Peyer's patch (tissue), 4 donors: Measurements from ENCODE around the gene HSDL2. TPM values are rescaled to one million over a fixed set of nuclear protein-coding genes. Genes with fewer than 3 reads are reported as not detected.
A peak's percentile ranks its signal among the peaks of the same experiment; 100 is the strongest.

Source experiments
- DNase-seq, 3 donors: peaks; one replicate each; pipeline ENCODE4 v3.0.0-alpha.2; 2017 to 2019
- H3K27ac ChIP-seq, 4 donors: fragments of 200-600 bp; sonication (generic); one replicate each; pipeline ENCODE4 v1.5.1; 2016 to 2019
- H3K27me3 ChIP-seq, 2 donors: fragments of 200-600 bp; sonication (generic); one replicate each; pipeline ENCODE4 v1.5.1; 2019
- H3K36me3 ChIP-seq, 3 donors: fragments of 200-600 bp; sonication (generic); one replicate each; pipeline ENCODE4 v1.5.1; 2016 to 2019
- H3K4me1 ChIP-seq, 4 donors: fragments of 200-600 bp; sonication (generic); one replicate each; pipeline ENCODE4 v1.5.1; 2016 to 2019
- H3K4me3 ChIP-seq, 4 donors: fragments of 200-600 bp; sonication (generic); 1 replicate in 3 of 4; 2 replicates in 1 of 4; pipeline ENCODE4 v1.5.1; 2016 to 2019; ENCODE audit warnings: mild to moderate bottlenecking in 1 of 4
- H3K9me3 ChIP-seq, 4 donors: fragments of 200-600 bp; sonication (generic); one replicate each; pipeline ENCODE4 v1.5.1; 2016 to 2019; ENCODE audit warnings: mild to moderate bottlenecking in 1 of 4
- POLR2A ChIP-seq, 2 donors: fragments of 450-650 bp; IDR thresholded peaks; one replicate each; pipeline ENCODE4 v1.5.1; 2017; ENCODE audit warnings: antibody characterized with exemption in 2 of 2, mild to moderate bottlenecking in 2 of 2, moderate library complexity in 2 of 2
- total RNA-seq, 4 donors: library from RNA; depleted of rRNA; stranded (reverse); fragments of >200 nt; gene quantifications; one replicate each; pipeline ENCODE4 v1.1.0, GENCODE V29; 2016
- TF ChIP-seq, protein P1 (sequence below), 6 experiments: fragments of 450-650 bp in 4 of 6; fragments of 200-600 bp in 2 of 6; sonication (generic) in 1 of 6; IDR thresholded peaks; one replicate each; pipeline ENCODE4 v1.5.1; 2017 to 2019; ENCODE audit warnings: antibody characterized with exemption in 6 of 6, mild to moderate bottlenecking in 3 of 6, moderate library complexity in 1 of 6

The HSDL2 gene
- total RNA-seq, 4 donors from 2014 or later: 23.6 to 60.7 (median 39.9) TPM

DNA sequence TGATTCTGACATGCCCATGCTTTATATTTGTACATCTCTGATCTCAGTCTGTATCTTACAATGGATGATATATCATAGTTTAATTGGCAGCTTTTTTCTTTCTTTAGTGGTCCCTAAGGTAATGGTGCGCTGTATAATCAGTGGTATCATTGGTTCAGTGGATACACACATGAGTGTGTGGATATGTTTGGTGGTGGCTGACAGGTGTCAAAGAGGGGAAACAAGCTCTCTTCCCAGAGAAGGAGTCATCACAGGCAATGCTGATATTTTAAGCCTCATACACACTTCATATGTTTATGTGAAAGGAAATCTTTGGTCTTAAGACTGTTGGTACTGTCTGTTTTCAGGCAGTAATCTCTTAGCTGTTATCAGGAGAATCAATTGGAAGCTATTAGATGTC, 54.6 kb downstream of the HSDL2 start:
- TF ChIP-seq POLR2A (IDR thresholded peaks at IDR 0.05): no peak
- TF ChIP-seq, protein P1, sequence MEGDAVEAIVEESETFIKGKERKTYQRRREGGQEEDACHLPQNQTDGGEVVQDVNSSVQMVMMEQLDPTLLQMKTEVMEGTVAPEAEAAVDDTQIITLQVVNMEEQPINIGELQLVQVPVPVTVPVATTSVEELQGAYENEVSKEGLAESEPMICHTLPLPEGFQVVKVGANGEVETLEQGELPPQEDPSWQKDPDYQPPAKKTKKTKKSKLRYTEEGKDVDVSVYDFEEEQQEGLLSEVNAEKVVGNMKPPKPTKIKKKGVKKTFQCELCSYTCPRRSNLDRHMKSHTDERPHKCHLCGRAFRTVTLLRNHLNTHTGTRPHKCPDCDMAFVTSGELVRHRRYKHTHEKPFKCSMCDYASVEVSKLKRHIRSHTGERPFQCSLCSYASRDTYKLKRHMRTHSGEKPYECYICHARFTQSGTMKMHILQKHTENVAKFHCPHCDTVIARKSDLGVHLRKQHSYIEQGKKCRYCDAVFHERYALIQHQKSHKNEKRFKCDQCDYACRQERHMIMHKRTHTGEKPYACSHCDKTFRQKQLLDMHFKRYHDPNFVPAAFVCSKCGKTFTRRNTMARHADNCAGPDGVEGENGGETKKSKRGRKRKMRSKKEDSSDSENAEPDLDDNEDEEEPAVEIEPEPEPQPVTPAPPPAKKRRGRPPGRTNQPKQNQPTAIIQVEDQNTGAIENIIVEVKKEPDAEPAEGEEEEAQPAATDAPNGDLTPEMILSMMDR (IDR thresholded peaks at IDR 0.05): no peak
- H3K27ac ChIP-seq: no peak overlapping the region
- no peaks in the 10 kb centered on the region for H3K9me3 ChIP-seq
- H3K36me3 ChIP-seq: peaks cover 0 to 4% (median 0%) of the 10 kb centered on the region in 3 donors
- no peak for DNase-seq
- H3K4me1 ChIP-seq: no peaks in the 10 kb centered on the region
- no peaks in the 10 kb centered on the region for H3K27me3 ChIP-seq
- H3K4me3 ChIP-seq: no peak overlapping the region

DNA sequence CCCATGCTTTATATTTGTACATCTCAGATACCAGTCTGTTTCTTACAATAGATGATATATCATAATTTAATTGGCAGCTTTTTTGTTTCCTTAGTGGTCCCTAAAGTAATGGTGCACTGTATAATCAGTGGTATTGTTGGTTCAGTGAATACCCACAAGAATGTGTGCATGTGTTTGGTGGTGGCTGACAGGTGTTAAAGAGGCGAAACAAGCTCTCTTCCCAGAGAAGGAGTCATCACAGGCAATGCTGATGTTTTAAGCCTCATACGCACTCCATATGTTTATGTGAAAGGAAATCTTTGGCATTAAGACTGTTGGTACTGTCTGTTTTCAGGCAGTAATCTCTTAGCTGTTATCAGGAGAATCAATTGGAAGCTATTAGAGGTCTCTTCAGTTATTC, 57.5 kb downstream of the HSDL2 start:
- Histone ChIP-seq H3K9me3 (no peaks in the 10 kb centered on the region), H3K27ac (no peak overlapping the region), H3K36me3 (peaks cover 0 to 3% (median 0%) of the 10 kb centered on the region in 3 donors), H3K4me1 (no peaks in the 10 kb centered on the region), H3K4me3 (no peak overlapping the region), H3K27me3 (no peaks in the 10 kb centered on the region)
- no peak for DNase-seq
- TF ChIP-seq POLR2A (IDR thresholded peaks at IDR 0.05): no peak

DNA sequence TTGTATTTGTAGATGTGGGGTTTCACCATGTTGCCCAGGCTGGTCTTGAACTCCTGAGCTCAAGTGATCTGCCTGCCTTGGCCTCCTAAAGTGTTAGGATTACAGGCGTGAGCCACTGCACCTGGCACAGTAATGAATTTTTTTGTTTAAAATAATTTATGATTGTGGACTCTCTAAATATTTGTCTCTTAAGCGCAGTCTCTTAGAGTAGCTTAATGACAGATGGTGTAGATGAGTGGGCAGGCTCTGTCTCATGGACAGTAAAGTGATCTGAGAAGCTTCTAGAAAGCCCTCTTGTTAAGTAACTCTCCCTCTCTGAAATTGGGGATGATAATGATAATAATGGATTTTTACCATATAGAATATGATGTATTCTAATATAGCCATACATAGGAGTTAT, 59.3 kb downstream of the HSDL2 start:
- Histone ChIP-seq H3K9me3 (no peaks in the 10 kb centered on the region), H3K36me3 (no peaks in the 10 kb centered on the region), H3K27me3 (no peaks in the 10 kb centered on the region), H3K4me1 (no peaks in the 10 kb centered on the region), H3K4me3 (no peak overlapping the region), H3K27ac (no peak overlapping the region)
- DNase-seq: no peak
- TF ChIP-seq, protein P1 (IDR thresholded peaks at IDR 0.05): no peak
- no peak for TF ChIP-seq POLR2A (IDR thresholded peaks at IDR 0.05)

DNA sequence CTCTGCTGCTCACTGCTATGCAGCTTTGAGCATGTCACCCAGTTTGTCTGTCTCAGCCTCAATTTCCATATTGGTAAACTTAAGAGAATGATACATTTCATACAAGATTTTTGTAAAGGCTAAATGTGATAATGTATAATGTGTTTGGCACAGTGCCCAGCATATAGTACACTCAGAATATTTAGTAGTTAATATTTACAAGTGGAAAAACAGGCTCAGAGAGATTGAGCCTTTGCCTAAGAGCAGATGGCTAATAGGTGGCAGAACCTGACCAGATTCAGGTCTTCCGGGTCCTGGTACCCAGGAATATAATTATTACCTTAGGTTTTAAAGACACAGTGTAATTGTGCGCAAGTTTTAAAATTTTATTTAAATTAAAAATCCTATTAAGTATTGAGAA, 59.9 kb downstream of the HSDL2 start:
- DNase-seq: no peak
- TF ChIP-seq, protein P1 (IDR thresholded peaks at IDR 0.05): no peak
- TF ChIP-seq POLR2A (IDR thresholded peaks at IDR 0.05): no peak

DNA sequence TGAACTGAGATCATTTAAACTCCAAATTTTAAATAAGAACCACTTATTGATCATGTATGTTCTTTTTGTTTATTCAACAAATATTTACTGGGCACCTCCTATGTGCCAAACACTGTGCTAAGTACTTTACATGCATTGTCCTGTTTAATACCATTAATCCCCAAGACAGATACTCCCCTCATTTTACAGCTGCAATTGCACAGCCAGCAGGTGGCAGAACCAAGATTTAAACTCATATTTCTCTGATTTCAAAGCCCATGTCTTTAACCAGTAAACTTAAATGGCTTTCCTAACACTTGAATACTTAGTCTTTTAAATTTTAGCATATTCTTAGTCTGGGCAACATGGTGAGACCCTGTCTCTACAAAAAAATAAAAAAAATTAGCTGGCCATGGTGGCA, 63.3 kb downstream of the HSDL2 start:
- DNase-seq: peak in 1 of 3 donors; percentile 52
- Histone ChIP-seq H3K4me3 (no peak overlapping the region), H3K27ac (no peak overlapping the region), H3K27me3 (no peaks in the 10 kb centered on the region), H3K9me3 (no peaks in the 10 kb centered on the region), H3K4me1 (no peaks in the 10 kb centered on the region), H3K36me3 (no peaks in the 10 kb centered on the region)
- TF ChIP-seq POLR2A (IDR thresholded peaks at IDR 0.05): no peak
- TF ChIP-seq, protein P1 (IDR thresholded peaks at IDR 0.05): peak in 5 of 6 experiments; percentile 5 to 58 (median 53)

More for the DNA sequence above, 59.9 kb downstream of the HSDL2 start:
- H3K27ac ChIP-seq: no peak overlapping the region
- no peak overlapping the region for H3K4me3 ChIP-seq
- no peaks in the 10 kb centered on the region for H3K36me3 ChIP-seq
- no peaks in the 10 kb centered on the region for H3K27me3 ChIP-seq
- H3K9me3 ChIP-seq: no peaks in the 10 kb centered on the region
- H3K4me1 ChIP-seq: no peaks in the 10 kb centered on the region

DNA sequence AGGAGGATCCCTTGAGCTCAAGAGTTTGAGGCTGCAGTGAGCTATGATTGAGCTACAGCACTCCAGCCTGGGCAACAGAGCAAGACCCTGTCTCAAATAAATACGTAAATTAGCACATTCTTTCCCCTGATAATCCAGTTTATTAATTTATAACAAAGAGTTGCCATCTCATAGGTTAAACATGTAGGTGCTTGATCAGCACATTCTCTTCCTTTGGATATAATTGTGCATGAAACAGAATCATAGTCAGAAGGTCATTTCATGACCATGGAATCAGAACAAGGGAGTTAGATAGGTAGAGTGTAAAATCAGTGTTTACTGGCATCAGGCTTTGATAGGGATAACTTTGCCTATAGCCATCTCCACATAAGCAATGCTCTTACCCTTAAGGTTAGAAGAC, 63.7 kb downstream of the HSDL2 start:
- no peaks in the 10 kb centered on the region for H3K36me3 ChIP-seq

More for the DNA sequence above, 63.7 kb downstream of the HSDL2 start:
- H3K27me3 ChIP-seq: no peaks in the 10 kb centered on the region
- H3K9me3 ChIP-seq: no peaks in the 10 kb centered on the region
- no peak overlapping the region for H3K4me3 ChIP-seq
- H3K4me1 ChIP-seq: no peaks in the 10 kb centered on the region
- H3K27ac ChIP-seq: no peak overlapping the region
- no peak for TF ChIP-seq POLR2A (IDR thresholded peaks at IDR 0.05)
- TF ChIP-seq, protein P1 (IDR thresholded peaks at IDR 0.05): no peak
- DNase-seq: no peak
